OCI-LY7 (cell line): ENCODE results near the gene ENO4. TPM values are rescaled to one million over a fixed set of nuclear protein-coding genes. Genes with fewer than 3 reads are reported as not detected.

Experiments
- BruUV-seq: library from RNA; stranded (reverse); fragments of 400-500 nt; replicated peaks from 2 replicates; lab custom pipeline; 2021; lab: Mats Ljungman, UMichigan
- CTCF ChIA-PET: fragments of 300-600 bp; sonication (Branson Sonifier 250); formaldehyde crosslinking; loops from one replicate; lab custom pipeline; 2022; ENCODE audit warnings: antibody characterized with exemption; ENCODE audit not compliant: unreplicated experiment; lab: Charles Lee
- POLR2A ChIA-PET: fragments of 300-600 bp; sonication (Branson Sonifier 250); formaldehyde crosslinking; loops from one replicate; lab custom pipeline; 2022; ENCODE audit warnings: antibody characterized with exemption; lab: Charles Lee
- DNase-seq: peaks from one replicate; pipeline ENCODE4 v3.0.0-alpha.2; 2015; ENCODE audit warnings: low spot score
- H2AFZ ChIP-seq: fragments of 200-600 bp; sonication (generic), shearing (Covaris generic); 2 replicates; pipeline ENCODE4 v1.6.1; 2014; ENCODE audit warnings: mild to moderate bottlenecking, antibody characterized with exemption, low read length, moderate library complexity
- H3K27ac ChIP-seq: fragments of 200-600 bp; sonication (generic); 2 replicates; pipeline ENCODE4 v1.5.1; 2014; ENCODE audit warnings: mixed run types, low read depth, mild to moderate bottlenecking, moderate library complexity, low read length, inconsistent platforms; ENCODE audit not compliant: poor library complexity, severe bottlenecking
- H3K36me3 ChIP-seq: fragments of 200-600 bp; sonication (generic); 2 replicates; pipeline ENCODE4 v1.6.1; 2014; ENCODE audit warnings: mild to moderate bottlenecking, antibody characterized with exemption, low read length, moderate library complexity, mixed read lengths; ENCODE audit not compliant: insufficient read depth
- H3K4me1 ChIP-seq: fragments of 200-600 bp; sonication (generic); 2 replicates; pipeline ENCODE4 v1.5.1; 2014; ENCODE audit warnings: mild to moderate bottlenecking, low read length; ENCODE audit not compliant: insufficient read depth, poor library complexity, severe bottlenecking
- H3K4me2 ChIP-seq: fragments of 200-600 bp; sonication (generic); 2 replicates; pipeline ENCODE4 v1.6.1; 2014; ENCODE audit warnings: mild to moderate bottlenecking, low read length
- H3K4me3 ChIP-seq: fragments of 200-600 bp; sonication (generic); 2 replicates; pipeline ENCODE4 v1.5.1; 2014; ENCODE audit warnings: mild to moderate bottlenecking, low read depth, low read length; ENCODE audit not compliant: poor library complexity, severe bottlenecking
- H3K79me2 ChIP-seq: fragments of 200-600 bp; sonication (generic); 2 replicates; pipeline ENCODE4 v1.6.1; 2016; ENCODE audit warnings: low read depth, mild to moderate bottlenecking, low read length, moderate library complexity, mixed read lengths; ENCODE audit not compliant: insufficient read depth
- H3K9me2 ChIP-seq: fragments of 200-600 bp; sonication (generic); 2 replicates; pipeline ENCODE4 v1.6.1; 2016; ENCODE audit warnings: mild to moderate bottlenecking, low read length, mixed read lengths; ENCODE audit not compliant: insufficient read depth
- H3K9me3 ChIP-seq: fragments of 200-600 bp; sonication (generic); 2 replicates; pipeline ENCODE4 v1.6.1; 2014; ENCODE audit warnings: mild to moderate bottlenecking, mixed run types, low read length, mixed read lengths
- H4K20me1 ChIP-seq: fragments of 200-600 bp; sonication (generic); 2 replicates; pipeline ENCODE4 v1.6.1; 2014; ENCODE audit warnings: mild to moderate bottlenecking, antibody characterized with exemption, low read length, moderate library complexity, mixed read lengths; ENCODE audit not compliant: insufficient read depth
- CTCF ChIP-seq: fragments of 200-600 bp; sonication (generic); conservative IDR thresholded peaks from 2 replicates; pipeline ENCODE4 v1.5.1; 2014; ENCODE audit warnings: mild to moderate bottlenecking, antibody characterized with exemption, low read length, moderate library complexity, mixed read lengths
- EZH2phosphoT487 ChIP-seq: fragments of 200-600 bp; sonication (generic); IDR thresholded peaks from 2 replicates; pipeline ENCODE4 v1.6.1; 2018; ENCODE audit warnings: low read depth, borderline replicate concordance, mild to moderate bottlenecking, mixed run types, antibody characterized with exemption, low read length, moderate library complexity, mixed read lengths
- intact Hi-C: fragments of 100-400 bp; cut with micrococcal nuclease; formaldehyde crosslinking; loops from one replicate; pipeline ENCODE4 v1.10.0; 2022; ENCODE audit not compliant: unreplicated experiment
- total RNA-seq, 2 experiments: library from RNA; depleted of rRNA in 1 of 2; stranded (reverse); fragments of >200 nt in 1 of 2; shearing (Covaris generic) in 1 of 2; gene quantifications; 2 replicates each; pipeline ENCODE4 v1.2.3, GENCODE V29; 2014 to 2022

Gene ENO4
- total RNA-seq, 2 experiments from 2014 or later, result not detected

GRCh38 chr10:116815641-116816415 lies 33.5 kb upstream of the ENO4 start:
- BruUV-seq, result no TSS peak
- intact Hi-C loops, result no loop called here
- no peak overlapping the region for H3K27ac ChIP-seq
- POLR2A ChIA-PET, result interaction anchor here (0.9 kb wide), 1 partner anchor 11 kb away, joined by 3 read pairs; no protein-coding TSS in a partner anchor
- H3K4me1 ChIP-seq, result no peaks in the 10 kb centered on the region
- H4K20me1 ChIP-seq, result no peaks in the 10 kb centered on the region
- H3K9me2 ChIP-seq, result no peaks in the 10 kb centered on the region
- H3K79me2 ChIP-seq, result no peaks in the 10 kb centered on the region
- TF ChIP-seq EZH2phosphoT487 (no peak), CTCF (no peak)
- CTCF ChIA-PET, result no interaction called here
- no peak overlapping the region for H2AFZ ChIP-seq
- DNase-seq, result no peak
- H3K36me3 ChIP-seq, result no peaks in the 10 kb centered on the region
- no peaks in the 10 kb centered on the region for H3K9me3 ChIP-seq
- no peak overlapping the region for H3K4me2 ChIP-seq
- H3K4me3 ChIP-seq, result no peak overlapping the region

- no TSS peak for BruUV-seq
- ChIA-PET CTCF (no interaction called here), POLR2A (no interaction called here)
- intact Hi-C loops, result no loop called here
- Histone ChIP-seq H3K9me2 (no peaks in the 10 kb centered on the region), H3K9me3 (no peaks in the 10 kb centered on the region), H3K4me2 (no peak overlapping the region), H3K36me3 (no peaks in the 10 kb centered on the region), H3K27ac (no peak overlapping the region), H2AFZ (no peak overlapping the region), H4K20me1 (no peaks in the 10 kb centered on the region), H3K79me2 (no peaks in the 10 kb centered on the region), H3K4me3 (no peak overlapping the region), H3K4me1 (no peaks in the 10 kb centered on the region)
- no peak for DNase-seq
- TF ChIP-seq CTCF (no peak), EZH2phosphoT487 (no peak)
Observed at GRCh38 chr10:116817178-116817577, 32.1 kb upstream of the ENO4 start.

GRCh38 chr10:116817780-116818343 lies 31.4 kb upstream of the ENO4 start:
- BruUV-seq, result no TSS peak
- ChIA-PET CTCF (no interaction called here), POLR2A (no interaction called here)
- Histone ChIP-seq H3K9me2 (no peaks in the 10 kb centered on the region), H4K20me1 (no peaks in the 10 kb centered on the region), H2AFZ (no peak overlapping the region), H3K4me1 (no peaks in the 10 kb centered on the region), H3K9me3 (no peaks in the 10 kb centered on the region), H3K4me3 (no peak overlapping the region), H3K36me3 (no peaks in the 10 kb centered on the region), H3K79me2 (no peaks in the 10 kb centered on the region), H3K4me2 (no peak overlapping the region), H3K27ac (no peak overlapping the region)
- TF ChIP-seq CTCF (no peak), EZH2phosphoT487 (no peak)
- DNase-seq, result no peak
- intact Hi-C loops, result no loop called here
